GM23248 (cell line): Measurements from ENCODE around the gene PRMT5. TPM values are rescaled to one million over a fixed set of nuclear protein-coding genes. Genes with fewer than 3 reads are reported as not detected.

Experiments
- DNase-seq: peaks from one replicate; pipeline ENCODE4 v3.0.0-alpha.2; 2015
- H2AFZ ChIP-seq: fragments of 200-600 bp; sonication (generic); 2 replicates; pipeline ENCODE4 v1.6.1; 2016; ENCODE audit warnings: antibody characterized with exemption
- H3F3A ChIP-seq: fragments of 200-600 bp; sonication (generic); 2 replicates; pipeline ENCODE4 v1.6.1; 2016; ENCODE audit warnings: mild to moderate bottlenecking, antibody characterized with exemption, mixed run types; ENCODE audit not compliant: insufficient read depth
- H3K27ac ChIP-seq: fragments of 200-600 bp; sonication (generic); 2 replicates; pipeline ENCODE4 v1.5.1; 2016; ENCODE audit warnings: mild to moderate bottlenecking
- H3K27me3 ChIP-seq: fragments of 200-600 bp; sonication (generic); replicated peaks from 2 replicates; pipeline ENCODE4 v1.6.1; 2016; ENCODE audit warnings: mild to moderate bottlenecking; ENCODE audit not compliant: insufficient read depth
- H3K36me3 ChIP-seq: fragments of 200-600 bp; sonication (generic); 2 replicates; pipeline ENCODE4 v1.6.1; 2016; ENCODE audit warnings: low read depth, mild to moderate bottlenecking
- H3K4me1 ChIP-seq: fragments of 200-600 bp; sonication (generic); 2 replicates; pipeline ENCODE4 v1.6.1; 2016; ENCODE audit warnings: mild to moderate bottlenecking; ENCODE audit not compliant: insufficient read depth
- H3K4me2 ChIP-seq: fragments of 200-600 bp; sonication (generic); one replicate; pipeline ENCODE4 v1.6.1; 2016; ENCODE audit warnings: mild to moderate bottlenecking; ENCODE audit not compliant: unreplicated experiment
- H3K4me3 ChIP-seq: fragments of 200-600 bp; sonication (generic); 2 replicates; pipeline ENCODE4 v1.5.1; 2016; ENCODE audit warnings: mild to moderate bottlenecking
- H3K79me2 ChIP-seq: fragments of 200-600 bp; sonication (generic); 2 replicates; pipeline ENCODE4 v1.6.1; 2016; ENCODE audit warnings: mild to moderate bottlenecking; ENCODE audit not compliant: insufficient read depth
- H3K9ac ChIP-seq: fragments of 200-600 bp; sonication (generic); 2 replicates; pipeline ENCODE4 v1.6.1; 2016; ENCODE audit warnings: mild to moderate bottlenecking
- H3K9me2 ChIP-seq: fragments of 200-600 bp; sonication (generic); 2 replicates; pipeline ENCODE4 v1.6.1; 2016; ENCODE audit warnings: mixed run types, mild to moderate bottlenecking, moderate library complexity; ENCODE audit not compliant: insufficient read depth
- H3K9me3 ChIP-seq: fragments of 200-600 bp; sonication (generic); one replicate; pipeline ENCODE4 v1.6.1; 2017; ENCODE audit warnings: low read depth
- H4K20me1 ChIP-seq: fragments of 200-600 bp; sonication (generic); 2 replicates; pipeline ENCODE4 v1.6.0; 2016; ENCODE audit not compliant: insufficient read depth
- EZH2 ChIP-seq: fragments of 200-600 bp; sonication (generic); IDR thresholded peaks from 2 replicates; pipeline ENCODE4 v1.6.1; 2018; ENCODE audit warnings: antibody characterized with exemption, mild to moderate bottlenecking; ENCODE audit not compliant: insufficient read depth, poor library complexity, severe bottlenecking
- EZH2phosphoT487 ChIP-seq: fragments of 200-600 bp; sonication (generic); IDR thresholded peaks from 2 replicates; pipeline ENCODE4 v1.6.1; 2018; ENCODE audit warnings: antibody characterized with exemption, moderate library complexity, mild to moderate bottlenecking, low read depth; ENCODE audit not compliant: insufficient read depth
- WGBS, 2 experiments: methylation state at CpG; one replicate each; pipeline ENCODE4 v1.1.6; 2015 to 2017; ENCODE audit warnings: low lambda C conversion rate in 2 of 2, low coverage in 1 of 2; ENCODE audit errors: missing lambda C conversion rate in 2 of 2; 5-methylcytosine and 5-hydroxymethylcytosine counted together
- in situ Hi-C: fragments of 300-500 bp; cut with MboI; formaldehyde crosslinking; loops from 2 replicates; pipeline ENCODE4 v1.15.0; 2020
- polyA plus RNA-seq: library from polyadenylated mRNA; unstranded; fragments of >200 nt; fragmentation: Nextera tagmentation; extraction: Ambion mirVana; gene quantifications from 2 replicates; pipeline ENCODE4 v1.2.1, GENCODE V29; 2016
- total RNA-seq: library from RNA; depleted of rRNA; stranded (reverse); fragments of >200 nt; shearing (Covaris generic); gene quantifications from 2 replicates; pipeline ENCODE4 v1.2.3, GENCODE V29; 2014

The PRMT5 gene
- total and polyA plus RNA-seq, 2 experiments from 2014 or later = 61.0 to 80.1 TPM

GRCh38 chr14:22887990-22888378 lies 41.2 kb downstream of the PRMT5 start:
- TF ChIP-seq EZH2phosphoT487 (no peak), EZH2 (no peak)
- H3K9ac ChIP-seq = no peak overlapping the region
- 79% methylated on average over 5 of the region's 5 CpGs for WGBS, 2 experiments

GRCh38 chr14:22887260-22887989 lies 41.8 kb downstream of the PRMT5 start:
- Histone ChIP-seq H3K9me3 (no peaks in the 10 kb centered on the region), H3K4me2 (peak overlapping the region; percentile 76), H4K20me1 (no peaks in the 10 kb centered on the region), H3K4me3 (peak overlapping the region; percentile 76), H3K79me2 (no peaks in the 10 kb centered on the region), H3K27ac (no peak overlapping the region), H3F3A (peaks cover 5% of the 10 kb centered on the region; the same call in 1 of the 2 replicates), H3K27me3 (no peaks in the 10 kb centered on the region), H3K36me3 (no peaks in the 10 kb centered on the region), H2AFZ (peak overlapping the region; percentile 90), H3K4me1 (no peaks in the 10 kb centered on the region; the same call in 1 of the 2 replicates), H3K9me2 (no peaks in the 10 kb centered on the region), H3K9ac (peak overlapping the region; percentile 72)
- peak; percentile 69 for DNase-seq
- 18 to 21% methylated on average over 11 of the region's 11 CpGs for WGBS, 2 experiments
- in situ Hi-C loops = no loop called here
- TF ChIP-seq EZH2phosphoT487 (no peak), EZH2 (no peak)

More at GRCh38 chr14:22887990-22888378, 41.2 kb downstream of the PRMT5 start:
- no peaks in the 10 kb centered on the region for H3K9me3 ChIP-seq
- no peak overlapping the region for H3K27ac ChIP-seq
- H3K79me2 ChIP-seq = no peaks in the 10 kb centered on the region
- H3K4me2 ChIP-seq = no peak overlapping the region
- no peak for DNase-seq
- peak overlapping the region; percentile 76; the same call in 1 of the 2 replicates for H3K4me3 ChIP-seq
- in situ Hi-C loops = no loop called here
- H3K4me1 ChIP-seq = no peaks in the 10 kb centered on the region
- H4K20me1 ChIP-seq = no peaks in the 10 kb centered on the region
- peak overlapping the region; percentile 90; the same call in 1 of the 2 replicates for H2AFZ ChIP-seq
- H3F3A ChIP-seq = peaks cover 5% of the 10 kb centered on the region; the same call in 1 of the 2 replicates
- no peaks in the 10 kb centered on the region for H3K27me3 ChIP-seq
- H3K36me3 ChIP-seq = no peaks in the 10 kb centered on the region
- H3K9me2 ChIP-seq = no peaks in the 10 kb centered on the region

DNA sequence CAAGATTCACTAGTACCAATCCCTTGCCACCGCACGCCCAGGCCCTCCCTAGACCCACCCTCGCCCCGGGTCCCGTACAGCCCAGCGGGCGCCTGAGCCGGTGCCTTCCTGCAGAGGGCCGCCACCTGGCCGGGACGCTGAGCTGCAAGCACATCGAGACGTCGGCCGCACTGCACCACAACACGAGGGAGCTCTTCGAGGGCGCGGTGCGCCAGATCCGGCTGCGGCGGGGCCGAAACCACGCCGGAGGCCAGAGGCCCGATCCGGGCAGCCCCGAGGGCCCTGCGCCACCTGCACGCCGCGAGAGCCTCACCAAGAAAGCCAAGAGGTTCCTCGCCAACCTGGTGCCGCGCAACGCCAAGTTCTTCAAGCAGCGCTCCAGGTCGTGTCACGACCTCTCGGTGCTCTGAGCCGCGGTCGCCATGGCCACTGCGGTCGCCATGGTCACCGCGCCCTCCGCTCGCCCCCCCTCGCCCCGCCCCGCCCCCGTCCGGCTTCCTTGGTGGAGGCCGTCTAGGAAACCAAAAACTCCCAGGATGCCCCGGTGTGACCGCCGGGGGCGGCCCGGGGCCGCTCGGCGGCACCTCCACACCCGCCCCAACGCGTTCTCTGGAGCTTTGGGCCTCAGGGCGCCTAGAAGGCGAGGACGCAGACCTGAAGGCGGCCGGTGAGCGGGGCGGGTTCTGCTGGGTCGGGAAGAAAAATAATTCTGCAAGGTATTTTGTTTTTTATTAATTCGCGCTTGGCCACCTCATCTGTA lies 42.5 kb downstream of the PRMT5 start:
- H3K79me2 ChIP-seq = no peaks in the 10 kb centered on the region
- H3F3A ChIP-seq = peaks cover 9% of the 10 kb centered on the region
- peak overlapping the region; percentile 72 for H3K9ac ChIP-seq
- H3K36me3 ChIP-seq = no peaks in the 10 kb centered on the region
- no peaks in the 10 kb centered on the region for H4K20me1 ChIP-seq
- no peak overlapping the region for H3K27ac ChIP-seq
- H3K4me1 ChIP-seq = no peaks in the 10 kb centered on the region; the same call in 1 of the 2 replicates
- H2AFZ ChIP-seq = peak overlapping the region; percentile 90
- no peaks in the 10 kb centered on the region for H3K9me2 ChIP-seq
- H3K4me2 ChIP-seq = peak overlapping the region; percentile 76
- no peaks in the 10 kb centered on the region for H3K9me3 ChIP-seq
- DNase-seq = peak; percentile 76
- H3K4me3 ChIP-seq = peak overlapping the region; percentile 76
- in situ Hi-C loops = no loop called here
- TF ChIP-seq EZH2phosphoT487 (no peak), EZH2 (no peak)
- no peaks in the 10 kb centered on the region for H3K27me3 ChIP-seq
- 7 to 9% methylated on average over 62 to 75 of the region's 77 CpGs for WGBS, 2 experiments

DNA sequence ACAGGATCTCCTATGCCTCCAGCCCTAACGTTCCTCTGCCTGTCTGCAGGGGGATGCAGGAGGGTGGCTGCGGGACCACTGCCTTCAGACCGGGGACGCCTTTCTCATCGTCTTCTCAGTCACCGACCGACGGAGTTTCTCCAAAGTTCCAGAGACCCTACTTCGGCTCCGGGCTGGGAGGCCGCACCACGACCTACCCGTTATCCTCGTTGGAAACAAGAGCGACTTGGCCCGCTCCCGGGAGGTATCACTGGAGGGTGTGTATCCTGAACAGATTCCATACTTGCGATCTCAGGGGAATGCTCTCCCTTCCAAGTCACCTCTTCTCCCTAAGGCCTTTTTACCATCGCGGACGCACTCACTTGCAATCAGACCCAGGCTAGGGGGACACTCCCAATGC lies 43.2 kb downstream of the PRMT5 start:
- in situ Hi-C loops = no loop called here
- H3K9me3 ChIP-seq = no peaks in the 10 kb centered on the region
- no peaks in the 10 kb centered on the region for H4K20me1 ChIP-seq
- H3K36me3 ChIP-seq = no peaks in the 10 kb centered on the region
- H3K4me1 ChIP-seq = no peaks in the 10 kb centered on the region; the same call in 1 of the 2 replicates
- H3K9me2 ChIP-seq = no peaks in the 10 kb centered on the region
- no peak overlapping the region for H3K9ac ChIP-seq
- H3K27me3 ChIP-seq = no peaks in the 10 kb centered on the region
- peaks cover 16% of the 10 kb centered on the region for H3F3A ChIP-seq
- no peaks in the 10 kb centered on the region for H3K79me2 ChIP-seq
- no peak for TF ChIP-seq EZH2phosphoT487
- TF ChIP-seq EZH2 = no peak
- peak overlapping the region; percentile 90; the same call in 1 of the 2 replicates for H2AFZ ChIP-seq
- no peak overlapping the region for H3K4me3 ChIP-seq
- no peak for DNase-seq
- WGBS, 2 experiments = 88 to 89% methylated on average over 21 of the region's 21 CpGs
- H3K27ac ChIP-seq = no peak overlapping the region
- no peak overlapping the region for H3K4me2 ChIP-seq
